SK-N-SH treated with all-trans-retinoic acid at 6 μM for 48 hours (cell line): ENCODE data around the gene RAB7A.
"Not testable (repeated sequence)": the region's sequence is repeated elsewhere in the genome, so short reads cannot be mapped to it uniquely, and the experiment has no call there.

ENCODE experiments used
- ATAC-seq: fragments of 200-7000 bp; cut with Tn5 transposase; 3 replicates; pipeline ENCODE4 v1.9.1; 2020; ENCODE audit warnings: mild to moderate bottlenecking, moderate library complexity
- ARNTL ChIP-seq: fragments of 450-650 bp; formaldehyde crosslinking; IDR thresholded peaks from 2 replicates; pipeline ENCODE4 v1.5.0; 2020; ENCODE audit warnings: low read depth, mild to moderate bottlenecking, moderate library complexity, borderline replicate concordance
- BACH2 ChIP-seq: fragments of 250-450 bp; sonication (Bioruptor Pico); IDR thresholded peaks from 2 replicates; pipeline ENCODE4 v1.9.0; 2021; ENCODE audit warnings: mild to moderate bottlenecking, borderline replicate concordance
- CSDC2 ChIP-seq: fragments of 250-450 bp; sonication (Bioruptor Pico); IDR thresholded peaks from 2 replicates; pipeline ENCODE4 v1.5.0; 2020; ENCODE audit warnings: mild to moderate bottlenecking, moderate library complexity
- ESRRG ChIP-seq: fragments of 250-450 bp; sonication (Bioruptor Pico); IDR thresholded peaks from 2 replicates; pipeline ENCODE4 v1.6.1; 2021; ENCODE audit warnings: mild to moderate bottlenecking
- GLIS3 ChIP-seq: fragments of 250-450 bp; sonication (Bioruptor Pico); IDR thresholded peaks from 2 replicates; pipeline ENCODE4 v1.5.0; 2020; ENCODE audit warnings: mild to moderate bottlenecking, moderate library complexity
- OSR1 ChIP-seq: fragments of 250-450 bp; sonication (Bioruptor Pico); IDR thresholded peaks from 2 replicates; pipeline ENCODE4 v1.8.0; 2022; ENCODE audit warnings: moderate library complexity, mild to moderate bottlenecking, inconsistent platforms
- PPARA ChIP-seq: fragments of 250-450 bp; sonication (Bioruptor Pico); IDR thresholded peaks from 2 replicates; pipeline ENCODE4 v1.5.0; 2020; ENCODE audit warnings: mild to moderate bottlenecking, borderline replicate concordance
- RARB ChIP-seq: fragments of 250-450 bp; sonication (Bioruptor Pico); IDR thresholded peaks from 2 replicates; pipeline ENCODE4 v1.8.0; 2021; ENCODE audit warnings: mild to moderate bottlenecking, moderate library complexity
- SNAI2 ChIP-seq: fragments of 250-450 bp; sonication (Bioruptor Pico); IDR thresholded peaks from 2 replicates; pipeline ENCODE4 v1.5.0; 2020; ENCODE audit warnings: mild to moderate bottlenecking, moderate library complexity
- TCF4 ChIP-seq: fragments of 250-450 bp; sonication (Bioruptor Pico); IDR thresholded peaks from 2 replicates; pipeline ENCODE4 v1.8.0; 2021; ENCODE audit warnings: mild to moderate bottlenecking, moderate library complexity, borderline replicate concordance
- TOX ChIP-seq: fragments of 250-450 bp; sonication (Bioruptor Pico); IDR thresholded peaks from 2 replicates; pipeline ENCODE4 v1.8.0; 2021; ENCODE audit warnings: mild to moderate bottlenecking, moderate library complexity, borderline replicate concordance
- ZC3H10 ChIP-seq: fragments of 250-450 bp; sonication (Bioruptor Pico); IDR thresholded peaks from 2 replicates; pipeline ENCODE4 v1.5.1; 2021; ENCODE audit warnings: mild to moderate bottlenecking, moderate library complexity
- ZFP3 ChIP-seq: fragments of 250-450 bp; sonication (Bioruptor Pico); IDR thresholded peaks from 2 replicates; pipeline ENCODE4 v1.5.0; 2020; ENCODE audit warnings: mild to moderate bottlenecking, moderate library complexity
- ZFP30 ChIP-seq: fragments of 450-650 bp; formaldehyde crosslinking; IDR thresholded peaks from 2 replicates; pipeline ENCODE4 v1.5.0; 2022; ENCODE audit warnings: mild to moderate bottlenecking, moderate library complexity
- ZNF565 ChIP-seq: fragments of 450-650 bp; formaldehyde crosslinking; conservative IDR thresholded peaks from 2 replicates; pipeline ENCODE4 v1.5.0; 2020; ENCODE audit warnings: low read depth, mild to moderate bottlenecking, moderate library complexity
- ZNF8 ChIP-seq: fragments of 450-650 bp; formaldehyde crosslinking; IDR thresholded peaks from 2 replicates; pipeline ENCODE4 v1.5.0; 2020; ENCODE audit warnings: mild to moderate bottlenecking, moderate library complexity
- TF ChIP-seq, protein P1 (sequence below): fragments of 250-450 bp; sonication (Bioruptor Pico); IDR thresholded peaks from 2 replicates; pipeline ENCODE4 v1.5.0; 2020; ENCODE audit warnings: mild to moderate bottlenecking, moderate library complexity
- TF ChIP-seq, protein P2 (sequence below): fragments of 250-450 bp; sonication (Bioruptor Pico); IDR thresholded peaks from 2 replicates; pipeline ENCODE4 v1.8.0; 2020; ENCODE audit warnings: mild to moderate bottlenecking, moderate library complexity, borderline replicate concordance
- TF ChIP-seq, protein P3 (sequence below): fragments of 250-450 bp; sonication (Bioruptor Pico); IDR thresholded peaks from 2 replicates; pipeline ENCODE4 v1.5.1; 2020; ENCODE audit warnings: low read depth, mild to moderate bottlenecking, moderate library complexity

Gene RAB7A

DNA sequence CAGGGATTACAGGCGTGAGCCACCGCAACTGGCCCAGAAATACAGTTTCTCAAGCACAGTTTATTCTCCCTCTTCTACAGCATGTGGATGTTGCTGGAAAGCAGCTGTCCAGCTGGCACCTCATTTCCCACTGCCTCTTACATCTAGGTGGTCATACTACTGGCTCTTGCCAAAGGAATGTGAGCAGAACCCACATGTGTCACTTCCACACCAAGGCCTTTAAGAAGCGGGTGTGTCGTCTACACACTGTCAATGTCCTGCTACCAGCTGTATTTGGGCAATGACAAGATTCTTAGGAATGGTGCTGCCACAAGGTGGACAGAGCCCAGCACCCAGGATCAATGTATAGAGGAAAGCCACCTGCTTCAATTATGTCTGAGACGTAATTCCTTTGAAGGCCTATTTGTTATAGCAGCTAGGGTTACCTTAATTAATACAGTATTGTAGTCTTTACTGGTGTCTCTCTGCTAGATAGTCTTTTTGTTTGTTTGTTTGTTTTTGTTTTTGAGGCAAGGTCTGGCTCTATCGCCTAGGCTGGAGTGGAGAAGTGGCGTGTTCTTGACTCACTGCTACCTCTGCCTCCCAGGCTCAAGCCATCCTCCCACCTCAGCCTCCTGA is 15.1 kb upstream of the RAB7A start:
- ATAC-seq, result no peak
- TF ChIP-seq TOX (CRISPR knock-in tag) (no peak), RARB (CRISPR knock-in tag) (no peak), BACH2 (no peak), PPARA (CRISPR knock-in tag) (no peak), ZNF565 (CRISPR knock-in tag) (no peak), OSR1 (CRISPR knock-in tag) (no peak), GLIS3 (no peak), SNAI2 (CRISPR knock-in tag) (no peak), CSDC2 (no peak), ZFP30 (CRISPR knock-in tag) (no peak), ESRRG (CRISPR knock-in tag) (no peak)
- TF ChIP-seq, protein P1, sequence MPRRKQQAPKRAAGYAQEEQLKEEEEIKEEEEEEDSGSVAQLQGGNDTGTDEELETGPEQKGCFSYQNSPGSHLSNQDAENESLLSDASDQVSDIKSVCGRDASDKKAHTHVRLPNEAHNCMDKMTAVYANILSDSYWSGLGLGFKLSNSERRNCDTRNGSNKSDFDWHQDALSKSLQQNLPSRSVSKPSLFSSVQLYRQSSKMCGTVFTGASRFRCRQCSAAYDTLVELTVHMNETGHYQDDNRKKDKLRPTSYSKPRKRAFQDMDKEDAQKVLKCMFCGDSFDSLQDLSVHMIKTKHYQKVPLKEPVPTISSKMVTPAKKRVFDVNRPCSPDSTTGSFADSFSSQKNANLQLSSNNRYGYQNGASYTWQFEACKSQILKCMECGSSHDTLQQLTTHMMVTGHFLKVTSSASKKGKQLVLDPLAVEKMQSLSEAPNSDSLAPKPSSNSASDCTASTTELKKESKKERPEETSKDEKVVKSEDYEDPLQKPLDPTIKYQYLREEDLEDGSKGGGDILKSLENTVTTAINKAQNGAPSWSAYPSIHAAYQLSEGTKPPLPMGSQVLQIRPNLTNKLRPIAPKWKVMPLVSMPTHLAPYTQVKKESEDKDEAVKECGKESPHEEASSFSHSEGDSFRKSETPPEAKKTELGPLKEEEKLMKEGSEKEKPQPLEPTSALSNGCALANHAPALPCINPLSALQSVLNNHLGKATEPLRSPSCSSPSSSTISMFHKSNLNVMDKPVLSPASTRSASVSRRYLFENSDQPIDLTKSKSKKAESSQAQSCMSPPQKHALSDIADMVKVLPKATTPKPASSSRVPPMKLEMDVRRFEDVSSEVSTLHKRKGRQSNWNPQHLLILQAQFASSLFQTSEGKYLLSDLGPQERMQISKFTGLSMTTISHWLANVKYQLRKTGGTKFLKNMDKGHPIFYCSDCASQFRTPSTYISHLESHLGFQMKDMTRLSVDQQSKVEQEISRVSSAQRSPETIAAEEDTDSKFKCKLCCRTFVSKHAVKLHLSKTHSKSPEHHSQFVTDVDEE (CRISPR knock-in tag), result no peak
- TF ChIP-seq, protein P2, sequence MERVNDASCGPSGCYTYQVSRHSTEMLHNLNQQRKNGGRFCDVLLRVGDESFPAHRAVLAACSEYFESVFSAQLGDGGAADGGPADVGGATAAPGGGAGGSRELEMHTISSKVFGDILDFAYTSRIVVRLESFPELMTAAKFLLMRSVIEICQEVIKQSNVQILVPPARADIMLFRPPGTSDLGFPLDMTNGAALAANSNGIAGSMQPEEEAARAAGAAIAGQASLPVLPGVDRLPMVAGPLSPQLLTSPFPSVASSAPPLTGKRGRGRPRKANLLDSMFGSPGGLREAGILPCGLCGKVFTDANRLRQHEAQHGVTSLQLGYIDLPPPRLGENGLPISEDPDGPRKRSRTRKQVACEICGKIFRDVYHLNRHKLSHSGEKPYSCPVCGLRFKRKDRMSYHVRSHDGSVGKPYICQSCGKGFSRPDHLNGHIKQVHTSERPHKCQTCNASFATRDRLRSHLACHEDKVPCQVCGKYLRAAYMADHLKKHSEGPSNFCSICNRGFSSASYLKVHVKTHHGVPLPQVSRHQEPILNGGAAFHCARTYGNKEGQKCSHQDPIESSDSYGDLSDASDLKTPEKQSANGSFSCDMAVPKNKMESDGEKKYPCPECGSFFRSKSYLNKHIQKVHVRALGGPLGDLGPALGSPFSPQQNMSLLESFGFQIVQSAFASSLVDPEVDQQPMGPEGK (CRISPR knock-in tag), result no peak

DNA sequence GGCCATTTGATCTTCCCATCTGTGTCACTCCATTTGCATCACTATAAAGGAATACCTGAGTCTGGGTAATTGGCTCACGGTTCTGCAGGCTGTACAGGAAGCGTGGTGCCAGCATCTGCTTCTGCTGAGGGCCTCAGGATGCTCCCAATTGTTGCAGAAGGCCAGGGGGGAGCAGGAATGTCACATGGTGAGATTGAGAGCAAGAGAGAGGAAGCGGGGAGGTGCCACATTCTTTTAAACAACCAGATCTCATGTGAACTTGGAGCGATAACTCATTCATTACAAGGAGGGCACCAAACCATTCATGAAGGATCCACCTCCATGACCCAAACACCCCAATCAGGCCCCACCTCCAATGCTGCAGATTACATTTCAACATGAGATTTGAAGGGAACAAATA is 13.1 kb upstream of the RAB7A start:
- TF ChIP-seq CSDC2, result no peak
- TF ChIP-seq TCF4, result no peak
- TF ChIP-seq, protein P1 (CRISPR knock-in tag), result no peak
- TF ChIP-seq ZFP30 (CRISPR knock-in tag), result no peak
- no peak for TF ChIP-seq ZC3H10
- TF ChIP-seq ZFP3 (CRISPR knock-in tag), result no peak
- TF ChIP-seq, protein P3, sequence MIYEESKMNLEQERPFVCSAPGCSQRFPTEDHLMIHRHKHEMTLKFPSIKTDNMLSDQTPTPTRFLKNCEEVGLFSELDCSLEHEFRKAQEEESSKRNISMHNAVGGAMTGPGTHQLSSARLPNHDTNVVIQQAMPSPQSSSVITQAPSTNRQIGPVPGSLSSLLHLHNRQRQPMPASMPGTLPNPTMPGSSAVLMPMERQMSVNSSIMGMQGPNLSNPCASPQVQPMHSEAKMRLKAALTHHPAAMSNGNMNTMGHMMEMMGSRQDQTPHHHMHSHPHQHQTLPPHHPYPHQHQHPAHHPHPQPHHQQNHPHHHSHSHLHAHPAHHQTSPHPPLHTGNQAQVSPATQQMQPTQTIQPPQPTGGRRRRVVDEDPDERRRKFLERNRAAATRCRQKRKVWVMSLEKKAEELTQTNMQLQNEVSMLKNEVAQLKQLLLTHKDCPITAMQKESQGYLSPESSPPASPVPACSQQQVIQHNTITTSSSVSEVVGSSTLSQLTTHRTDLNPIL (CRISPR knock-in tag), result no peak
- TF ChIP-seq BACH2, result no peak
- no peak for TF ChIP-seq ZNF565 (CRISPR knock-in tag)
- no peak for TF ChIP-seq SNAI2 (CRISPR knock-in tag)
- TF ChIP-seq TOX (CRISPR knock-in tag), result no peak
- no peak for TF ChIP-seq ZNF8 (CRISPR knock-in tag)
- TF ChIP-seq, protein P2 (CRISPR knock-in tag), result no peak
- TF ChIP-seq GLIS3, result no peak
- TF ChIP-seq ESRRG (CRISPR knock-in tag), result no peak
- ATAC-seq, result no peak

DNA sequence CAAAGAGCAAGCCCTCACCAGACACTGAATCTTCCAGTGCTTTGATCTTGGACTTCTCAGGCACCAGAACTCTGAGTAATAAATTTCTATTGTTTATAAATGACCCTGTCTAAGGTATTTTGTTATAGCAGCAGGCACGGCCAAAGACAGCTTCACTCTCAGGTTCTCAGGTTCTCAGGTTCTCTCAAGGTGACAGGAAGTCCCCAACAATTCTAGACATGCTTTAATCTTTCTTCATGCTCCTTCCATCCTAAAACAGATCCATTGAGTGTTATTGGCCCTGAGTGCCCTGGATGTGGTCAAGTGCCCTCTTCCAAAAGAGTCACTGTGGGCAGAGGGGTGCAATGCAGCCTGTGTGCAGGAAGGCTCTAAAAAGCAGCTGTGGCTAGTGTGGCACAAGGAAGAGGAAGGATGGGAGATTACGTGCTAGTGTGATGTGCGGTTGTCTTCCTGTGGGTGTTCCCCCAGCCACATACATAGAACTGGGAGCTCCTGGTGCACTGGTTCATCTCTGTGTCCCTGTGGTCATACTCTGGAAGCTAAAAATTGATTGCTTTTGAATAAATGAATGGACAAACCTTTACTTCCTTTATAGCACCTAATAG is 11.0 kb upstream of the RAB7A start:
- ATAC-seq, result no peak
- TF ChIP-seq ZC3H10, result no peak
- no peak for TF ChIP-seq SNAI2 (CRISPR knock-in tag)
- TF ChIP-seq RARB (CRISPR knock-in tag), result no peak
- no peak for TF ChIP-seq GLIS3
- TF ChIP-seq ZFP3 (CRISPR knock-in tag), result no peak
- no peak for TF ChIP-seq ESRRG (CRISPR knock-in tag)
- no peak for TF ChIP-seq ARNTL (CRISPR knock-in tag)
- TF ChIP-seq, all 23 proteins: peak for 0

DNA sequence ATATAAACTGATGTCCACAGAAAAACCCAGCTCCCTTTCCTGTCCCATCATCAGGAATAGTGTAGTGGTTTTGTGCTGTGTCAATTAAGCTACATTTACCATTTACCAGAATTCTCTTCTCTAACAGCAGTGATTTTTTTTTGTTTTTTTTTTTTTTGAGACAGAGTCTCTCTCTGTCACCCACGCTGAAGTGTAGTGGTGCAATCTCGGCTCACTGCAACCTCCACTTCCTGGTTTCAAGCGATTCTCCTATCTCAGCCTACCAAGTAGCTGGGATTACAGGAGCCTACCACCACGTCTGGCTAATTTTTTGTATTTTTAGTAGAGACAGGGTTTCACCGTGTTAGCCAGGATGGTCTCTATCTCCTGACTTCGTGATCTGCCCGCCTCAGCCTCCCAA is 7.1 kb upstream of the RAB7A start:
- ATAC-seq, result not testable (repeated sequence)
